Measurements from ENCODE around the gene TTYH3. TPM values are rescaled to one million over a fixed set of nuclear protein-coding genes. Genes with fewer than 3 reads are reported as not detected.

Gene TTYH3
- polyA plus RNA-seq, 1 donor (not counting 4 experiments of a cell fraction or from before 2014, with no cell fraction given), result 8.5 TPM

DNA sequence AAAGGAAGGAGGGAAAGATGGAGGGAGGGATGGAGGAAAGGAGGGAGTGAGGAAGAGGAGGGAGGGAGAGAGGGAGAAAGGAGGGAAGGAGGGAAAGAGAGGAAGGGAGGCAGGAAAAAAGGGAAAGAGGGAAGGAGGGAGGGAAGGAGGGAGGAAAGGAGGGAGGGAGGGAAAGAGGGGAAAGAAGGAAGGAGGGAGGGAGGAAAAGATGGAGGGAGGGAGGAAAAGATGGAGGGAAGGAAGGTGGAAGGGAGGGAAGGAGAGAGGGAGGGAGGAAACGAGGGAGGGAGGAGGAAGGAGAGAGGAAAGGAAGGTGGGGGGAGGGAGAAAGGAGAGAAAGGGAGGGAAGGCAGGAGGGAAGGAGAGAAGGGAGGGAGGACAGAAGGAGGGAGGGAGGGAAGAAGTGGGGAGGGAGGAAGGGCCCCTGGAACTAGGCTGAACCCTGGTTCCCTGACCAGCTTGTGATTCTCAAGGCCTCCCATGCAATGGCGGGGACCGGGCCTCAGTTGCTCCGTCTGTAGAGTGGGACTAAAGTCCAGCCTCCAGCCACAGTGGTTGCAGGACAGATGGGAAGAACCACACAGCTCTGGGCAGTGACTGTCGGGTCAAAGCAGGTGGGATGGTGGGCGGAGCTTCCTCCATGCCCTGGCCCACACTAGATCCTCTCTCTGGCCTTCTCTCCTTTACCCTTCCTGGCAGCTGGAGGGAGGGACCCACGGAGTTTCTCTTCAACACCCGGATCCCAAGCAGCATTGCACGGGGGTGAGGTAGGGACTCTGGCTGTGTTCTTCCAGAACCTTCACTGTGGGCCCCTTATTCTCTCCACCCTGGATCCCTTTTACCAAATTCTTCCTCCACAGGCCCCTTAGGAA lies 4.3 kb upstream of the TTYH3 start:
- peaks cover 4% of the 10 kb centered on the region for H3K27me3 ChIP-seq (ENCODE audit: control insufficient read depth, extremely low read depth, insufficient read depth, low read length)
- H3K4me2 ChIP-seq (ENCODE audit: control insufficient read depth, extremely low read depth, insufficient read depth, low read depth, low read length), result no peak overlapping the region
- TF ChIP-seq, protein P1, sequence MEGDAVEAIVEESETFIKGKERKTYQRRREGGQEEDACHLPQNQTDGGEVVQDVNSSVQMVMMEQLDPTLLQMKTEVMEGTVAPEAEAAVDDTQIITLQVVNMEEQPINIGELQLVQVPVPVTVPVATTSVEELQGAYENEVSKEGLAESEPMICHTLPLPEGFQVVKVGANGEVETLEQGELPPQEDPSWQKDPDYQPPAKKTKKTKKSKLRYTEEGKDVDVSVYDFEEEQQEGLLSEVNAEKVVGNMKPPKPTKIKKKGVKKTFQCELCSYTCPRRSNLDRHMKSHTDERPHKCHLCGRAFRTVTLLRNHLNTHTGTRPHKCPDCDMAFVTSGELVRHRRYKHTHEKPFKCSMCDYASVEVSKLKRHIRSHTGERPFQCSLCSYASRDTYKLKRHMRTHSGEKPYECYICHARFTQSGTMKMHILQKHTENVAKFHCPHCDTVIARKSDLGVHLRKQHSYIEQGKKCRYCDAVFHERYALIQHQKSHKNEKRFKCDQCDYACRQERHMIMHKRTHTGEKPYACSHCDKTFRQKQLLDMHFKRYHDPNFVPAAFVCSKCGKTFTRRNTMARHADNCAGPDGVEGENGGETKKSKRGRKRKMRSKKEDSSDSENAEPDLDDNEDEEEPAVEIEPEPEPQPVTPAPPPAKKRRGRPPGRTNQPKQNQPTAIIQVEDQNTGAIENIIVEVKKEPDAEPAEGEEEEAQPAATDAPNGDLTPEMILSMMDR (optimal IDR thresholded peaks at IDR 0.05 in 1 of 3, IDR thresholded peaks at IDR 0.05 in 1 of 3, conservative IDR thresholded peaks at IDR 0.05 in 1 of 3; ENCODE audit: extremely low read depth in 1 of 3, insufficient read depth in 2 of 3, low read length in 3 of 3), result no peak
- TF ChIP-seq EZH2 (IDR thresholded peaks at IDR 0.05; ENCODE audit: low read length), result no peak
- H4K20me1 ChIP-seq (ENCODE audit: control insufficient read depth, extremely low read depth, insufficient read depth, low read length), result no peaks in the 10 kb centered on the region
- DNase-seq (ENCODE audit: low read depth, low spot score) (no peak), FAIRE-seq (no peak)
- no peak overlapping the region for H3K27ac ChIP-seq (ENCODE audit: control insufficient read depth, insufficient read depth, low read length)
- H3K4me3 ChIP-seq (ENCODE audit: control insufficient read depth in 2 of 3, extremely low read depth in 1 of 3, insufficient read depth in 2 of 3, low read depth in 1 of 3, low read length in 3 of 3), result no peak overlapping the region
- no peak overlapping the region for H3K9ac ChIP-seq (ENCODE audit: control insufficient read depth, extremely low read depth, insufficient read depth, low read length)
- no peaks in the 10 kb centered on the region for H3K9me1 ChIP-seq (ENCODE audit: control insufficient read depth, extremely low read depth, insufficient read depth, low read length)
- no peak overlapping the region for H2AFZ ChIP-seq (ENCODE audit: control insufficient read depth, low read length)
- dilution Hi-C loops (cut with MboI; ENCODE audit: extremely low pct_ligation_motif_present, low sequenced_read_pairs), result no loop called here
- no peaks in the 10 kb centered on the region for H3K9me3 ChIP-seq (ENCODE audit: control insufficient read depth, low read depth, low read length)
- H3K79me2 ChIP-seq (ENCODE audit: control insufficient read depth, insufficient read depth, low read length), result peaks cover 6% of the 10 kb centered on the region
- H3K36me3 ChIP-seq (ENCODE audit: control insufficient read depth in 2 of 2, extremely low read depth in 1 of 2, insufficient read depth in 2 of 2, low read length in 2 of 2), result no peaks in the 10 kb centered on the region
- H3K4me1 ChIP-seq (ENCODE audit: control insufficient read depth, extremely low read depth, insufficient read depth, low read length), result peaks cover 18% of the 10 kb centered on the region

DNA sequence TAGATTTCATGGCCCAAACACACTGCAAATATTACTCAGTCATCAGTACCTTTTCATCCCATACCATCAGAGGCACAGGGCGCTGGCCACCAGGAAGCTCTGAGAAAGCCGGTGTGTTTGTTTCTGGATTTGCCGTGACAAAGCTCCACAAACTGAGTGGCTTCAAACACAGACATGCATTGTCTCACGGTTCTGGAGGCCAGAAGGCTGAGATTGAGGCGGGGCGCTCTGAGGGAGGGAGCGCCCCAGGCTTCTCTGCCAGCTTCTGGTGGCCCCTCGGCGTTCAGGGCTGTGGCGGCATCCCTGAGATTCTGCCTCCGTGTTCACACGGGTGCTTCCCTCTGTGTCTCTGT lies 3.7 kb upstream of the TTYH3 start:
- Histone ChIP-seq H3K4me2 (ENCODE audit: control insufficient read depth, extremely low read depth, insufficient read depth, low read depth, low read length) (no peak overlapping the region), H3K27ac (ENCODE audit: control insufficient read depth, insufficient read depth, low read length) (no peak overlapping the region), H3K36me3 (ENCODE audit: control insufficient read depth in 2 of 2, extremely low read depth in 1 of 2, insufficient read depth in 2 of 2, low read length in 2 of 2) (no peaks in the 10 kb centered on the region), H3K4me1 (ENCODE audit: control insufficient read depth, extremely low read depth, insufficient read depth, low read length) (peaks cover 21% of the 10 kb centered on the region), H3K79me2 (ENCODE audit: control insufficient read depth, insufficient read depth, low read length) (peaks cover 10% of the 10 kb centered on the region), H3K9me3 (ENCODE audit: control insufficient read depth, low read depth, low read length) (no peaks in the 10 kb centered on the region), H3K4me3 (ENCODE audit: control insufficient read depth in 2 of 3, extremely low read depth in 1 of 3, insufficient read depth in 2 of 3, low read depth in 1 of 3, low read length in 3 of 3) (no peak overlapping the region), H4K20me1 (ENCODE audit: control insufficient read depth, extremely low read depth, insufficient read depth, low read length) (no peaks in the 10 kb centered on the region), H2AFZ (ENCODE audit: control insufficient read depth, low read length) (no peak overlapping the region), H3K9me1 (ENCODE audit: control insufficient read depth, extremely low read depth, insufficient read depth, low read length) (no peaks in the 10 kb centered on the region), H3K9ac (ENCODE audit: control insufficient read depth, extremely low read depth, insufficient read depth, low read length) (no peak overlapping the region), H3K27me3 (ENCODE audit: control insufficient read depth, extremely low read depth, insufficient read depth, low read length) (peaks cover 4% of the 10 kb centered on the region)
- DNase-seq (ENCODE audit: low read depth, low spot score), result no peak
- no peak for TF ChIP-seq EZH2 (IDR thresholded peaks at IDR 0.05; ENCODE audit: low read length)
- TF ChIP-seq, protein P1 (optimal IDR thresholded peaks at IDR 0.05 in 1 of 3, IDR thresholded peaks at IDR 0.05 in 1 of 3, conservative IDR thresholded peaks at IDR 0.05 in 1 of 3; ENCODE audit: extremely low read depth in 1 of 3, insufficient read depth in 2 of 3, low read length in 3 of 3), result no peak
- no peak for FAIRE-seq
- dilution Hi-C loops (cut with MboI; ENCODE audit: extremely low pct_ligation_motif_present, low sequenced_read_pairs), result no loop called here
